BE2C (cell line): Measurements from ENCODE around the gene LRIG1.

Source experiments
- DNase-seq: peaks from one replicate; pipeline ENCODE4 v3.0.0-alpha.2; 2020
- H3K27me3 ChIP-seq: fragments of 250-450 bp; sonication (Bioruptor Pico); 2 replicates; pipeline ENCODE4 v1.5.1; 2020; ENCODE audit warnings: mild to moderate bottlenecking
- H3K36me3 ChIP-seq: fragments of 250-450 bp; sonication (Bioruptor Pico); 2 replicates; pipeline ENCODE4 v1.5.1; 2020; ENCODE audit warnings: mild to moderate bottlenecking
- H3K4me1 ChIP-seq: fragments of 250-450 bp; sonication (Bioruptor Pico); 2 replicates; pipeline ENCODE4 v1.5.1; 2020
- H3K4me3 ChIP-seq: 2 replicates; pipeline ENCODE4 v1.5.1; 2011; ENCODE audit warnings: low read depth, low read length
- H3K9me3 ChIP-seq: fragments of 250-450 bp; sonication (Bioruptor Pico); 2 replicates; pipeline ENCODE4 v1.5.1; 2020
- TF ChIP-seq, protein P1 (sequence below): IDR thresholded peaks from 2 replicates; pipeline ENCODE4 v1.5.1; 2012; ENCODE audit warnings: mild to moderate bottlenecking, low read depth, low read length

LRIG1 gene

DNA sequence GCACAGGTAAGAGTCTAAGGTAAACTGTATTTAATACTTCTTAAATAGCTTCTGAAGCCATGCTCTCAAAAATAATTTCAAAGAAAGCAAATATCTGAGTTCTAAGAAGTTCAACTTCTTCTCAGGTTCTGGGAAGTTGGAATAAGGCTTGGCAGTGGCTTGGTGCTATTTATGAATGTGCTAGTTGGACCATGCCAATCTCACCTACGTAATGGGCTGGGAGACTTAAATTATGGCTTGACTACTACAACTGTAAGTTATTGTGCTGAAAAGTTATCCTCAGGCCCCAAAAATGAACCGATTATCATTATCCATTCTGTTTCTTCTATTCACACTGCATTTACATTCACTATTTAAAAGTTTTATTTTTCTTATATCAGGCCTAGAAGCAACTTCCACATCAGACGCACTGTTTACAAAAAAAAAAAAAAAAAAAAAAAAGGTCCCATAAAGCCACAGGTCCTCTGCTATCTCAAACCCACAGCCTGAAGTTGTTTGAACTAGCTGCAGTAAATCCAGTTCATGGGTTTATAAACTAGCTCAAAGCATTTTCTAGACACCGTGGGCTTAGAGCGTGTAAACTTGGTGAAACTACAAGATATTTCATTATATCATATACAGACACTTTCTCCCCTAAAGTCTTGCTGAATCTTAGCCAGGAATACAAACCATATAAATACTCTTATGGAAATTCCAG, 3.4 kb downstream of the LRIG1 start:
- Histone ChIP-seq H3K9me3 (no peaks in the 10 kb centered on the region), H3K36me3 (no peaks in the 10 kb centered on the region), H3K4me3 (no peak overlapping the region), H3K27me3 (peaks cover 77% of the 10 kb centered on the region), H3K4me1 (no peaks in the 10 kb centered on the region)
- DNase-seq, result no peak
- TF ChIP-seq, protein P1, sequence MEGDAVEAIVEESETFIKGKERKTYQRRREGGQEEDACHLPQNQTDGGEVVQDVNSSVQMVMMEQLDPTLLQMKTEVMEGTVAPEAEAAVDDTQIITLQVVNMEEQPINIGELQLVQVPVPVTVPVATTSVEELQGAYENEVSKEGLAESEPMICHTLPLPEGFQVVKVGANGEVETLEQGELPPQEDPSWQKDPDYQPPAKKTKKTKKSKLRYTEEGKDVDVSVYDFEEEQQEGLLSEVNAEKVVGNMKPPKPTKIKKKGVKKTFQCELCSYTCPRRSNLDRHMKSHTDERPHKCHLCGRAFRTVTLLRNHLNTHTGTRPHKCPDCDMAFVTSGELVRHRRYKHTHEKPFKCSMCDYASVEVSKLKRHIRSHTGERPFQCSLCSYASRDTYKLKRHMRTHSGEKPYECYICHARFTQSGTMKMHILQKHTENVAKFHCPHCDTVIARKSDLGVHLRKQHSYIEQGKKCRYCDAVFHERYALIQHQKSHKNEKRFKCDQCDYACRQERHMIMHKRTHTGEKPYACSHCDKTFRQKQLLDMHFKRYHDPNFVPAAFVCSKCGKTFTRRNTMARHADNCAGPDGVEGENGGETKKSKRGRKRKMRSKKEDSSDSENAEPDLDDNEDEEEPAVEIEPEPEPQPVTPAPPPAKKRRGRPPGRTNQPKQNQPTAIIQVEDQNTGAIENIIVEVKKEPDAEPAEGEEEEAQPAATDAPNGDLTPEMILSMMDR, result no peak

DNA sequence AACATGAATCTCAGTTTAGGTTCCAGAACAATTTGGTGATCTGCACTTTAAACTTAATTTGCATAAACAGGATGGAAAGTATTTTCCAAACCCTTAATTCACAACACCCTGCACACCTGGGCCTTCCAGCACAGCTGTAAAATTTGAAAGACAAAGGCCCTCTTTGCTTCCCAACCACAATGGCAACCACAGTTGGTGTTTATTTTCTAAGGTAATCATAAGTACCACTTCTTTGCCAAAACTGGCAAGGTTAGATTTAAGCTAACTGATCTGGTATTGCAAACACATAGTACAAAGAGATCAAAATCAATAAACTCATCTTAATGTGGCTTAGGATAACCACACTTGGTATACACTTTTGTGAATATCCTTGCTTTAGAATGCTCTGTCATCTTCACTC, 4.1 kb downstream of the LRIG1 start:
- TF ChIP-seq, protein P1, result no peak
- H3K9me3 ChIP-seq, result no peaks in the 10 kb centered on the region
- peaks cover 74% of the 10 kb centered on the region for H3K27me3 ChIP-seq
- no peaks in the 10 kb centered on the region for H3K36me3 ChIP-seq
- H3K4me3 ChIP-seq, result no peak overlapping the region
- no peaks in the 10 kb centered on the region for H3K4me1 ChIP-seq
- DNase-seq, result no peak

DNA sequence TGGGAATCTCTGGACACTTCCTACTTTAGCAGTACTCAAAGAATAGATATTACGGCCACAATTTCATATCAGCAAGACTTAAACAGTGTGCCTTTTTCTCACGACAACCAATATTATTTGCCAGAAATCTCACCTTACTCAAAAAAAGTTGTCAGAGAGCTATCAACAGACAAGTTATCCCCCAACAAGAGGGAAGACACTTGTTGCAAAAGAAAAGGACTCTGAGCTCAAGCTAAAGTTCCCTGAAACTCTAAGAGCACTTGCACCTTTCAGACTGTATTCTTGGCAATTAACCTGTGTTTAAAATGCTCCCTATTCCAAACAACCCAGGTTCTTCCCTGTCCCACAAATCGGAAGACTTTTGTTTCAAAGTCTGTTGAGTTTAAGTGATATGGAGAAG, 4.5 kb downstream of the LRIG1 start:
- TF ChIP-seq, protein P1, result no peak
- H3K4me1 ChIP-seq, result no peaks in the 10 kb centered on the region
- no peak for DNase-seq
- no peaks in the 10 kb centered on the region for H3K36me3 ChIP-seq
- H3K27me3 ChIP-seq, result peaks cover 69% of the 10 kb centered on the region
- no peak overlapping the region for H3K4me3 ChIP-seq
- no peaks in the 10 kb centered on the region for H3K9me3 ChIP-seq

DNA sequence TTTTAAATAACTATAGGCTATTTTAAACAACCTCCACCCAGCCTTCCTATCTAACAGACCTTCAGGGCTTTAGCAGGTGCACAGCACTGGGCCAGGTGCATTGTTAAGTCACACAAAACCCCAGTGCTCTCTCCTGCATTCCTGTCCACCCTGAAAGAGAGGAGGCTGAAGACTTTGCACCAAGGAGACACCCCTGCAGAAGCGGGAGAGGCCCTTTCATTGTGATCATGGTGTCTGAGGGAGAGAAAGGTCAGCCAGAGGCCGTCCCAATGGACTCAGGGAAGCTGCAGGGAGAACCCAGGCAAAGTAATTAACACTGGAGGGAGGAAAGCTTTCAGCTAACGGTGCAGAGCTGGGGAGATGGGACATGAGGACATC, 5.2 kb downstream of the LRIG1 start:
- Histone ChIP-seq H3K27me3 (peaks cover 71% of the 10 kb centered on the region), H3K4me1 (no peaks in the 10 kb centered on the region), H3K9me3 (no peaks in the 10 kb centered on the region), H3K36me3 (no peaks in the 10 kb centered on the region), H3K4me3 (no peak overlapping the region)
- DNase-seq, result no peak
- TF ChIP-seq, protein P1, result no peak

DNA sequence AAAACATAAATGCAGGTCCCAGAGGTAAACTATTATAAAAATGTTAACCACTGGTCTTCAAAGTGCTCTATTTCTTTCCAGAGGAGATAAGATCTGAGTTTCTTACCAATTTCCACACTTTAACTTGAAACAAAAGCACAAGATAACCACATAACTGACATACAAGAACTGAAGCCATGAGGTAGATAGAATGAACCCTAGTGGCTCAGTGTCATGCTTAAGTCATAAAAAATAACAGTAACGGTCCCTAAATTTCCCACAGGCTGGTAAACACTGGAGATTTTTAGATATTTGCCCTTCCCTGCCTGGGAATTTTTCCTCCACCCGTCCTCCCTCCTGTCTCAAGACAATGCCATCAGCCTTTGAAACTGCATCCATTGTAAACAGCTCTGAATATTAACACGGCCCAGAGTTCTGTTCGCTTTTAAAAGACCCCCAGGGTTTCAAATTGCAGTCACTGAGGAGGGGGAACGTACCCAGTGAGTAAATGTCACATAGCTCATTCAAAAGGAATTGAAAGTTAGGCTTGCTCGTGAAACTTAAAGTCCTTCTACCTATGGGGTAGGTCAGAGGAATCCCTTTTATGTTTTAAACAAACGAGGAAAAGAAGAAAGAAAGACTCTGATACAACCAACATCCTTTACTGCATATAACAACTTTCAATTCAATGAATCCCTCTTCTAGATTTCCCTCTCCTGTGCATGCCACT, 5.7 kb downstream of the LRIG1 start:
- DNase-seq, result no peak
- H3K36me3 ChIP-seq, result no peaks in the 10 kb centered on the region
- H3K4me1 ChIP-seq, result no peaks in the 10 kb centered on the region
- TF ChIP-seq, protein P1, result no peak
- H3K27me3 ChIP-seq, result peaks cover 66% of the 10 kb centered on the region
- H3K4me3 ChIP-seq, result no peak overlapping the region
- no peaks in the 10 kb centered on the region for H3K9me3 ChIP-seq

DNA sequence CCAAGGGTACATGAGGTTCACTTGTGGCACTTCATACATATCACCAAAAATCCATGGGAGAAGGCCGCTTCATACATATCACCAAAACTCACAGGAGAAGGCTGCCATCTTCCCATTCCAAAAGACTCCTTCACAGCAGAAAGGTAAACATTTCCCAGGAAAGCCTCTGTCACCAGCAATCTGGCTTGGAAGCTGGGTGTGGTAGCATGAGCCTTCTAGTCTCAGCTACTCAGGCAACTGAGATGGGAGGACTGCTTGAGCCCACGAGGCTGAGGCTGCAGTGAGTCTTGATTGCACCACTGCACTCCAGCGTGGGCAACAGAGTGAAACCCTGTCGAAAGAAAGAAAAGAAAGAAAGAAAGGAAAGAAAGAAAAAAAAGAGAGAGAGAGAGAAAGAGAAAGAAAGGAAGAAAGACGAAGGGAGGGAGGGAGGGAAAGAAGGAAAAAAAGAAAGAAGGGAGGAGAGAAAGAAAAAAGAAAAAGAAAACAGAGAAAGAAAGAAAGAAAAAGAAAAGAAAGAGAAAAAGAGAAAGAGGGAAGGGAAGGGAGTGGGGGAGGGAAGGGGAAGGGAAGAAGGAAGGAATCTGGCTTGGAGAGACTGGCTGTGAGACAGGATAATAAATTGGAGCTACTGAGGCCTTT, 7.2 kb downstream of the LRIG1 start:
- no peaks in the 10 kb centered on the region for H3K9me3 ChIP-seq
- no peak overlapping the region for H3K4me3 ChIP-seq
- TF ChIP-seq, protein P1, result no peak
- H3K27me3 ChIP-seq, result peaks cover 51% of the 10 kb centered on the region
- no peaks in the 10 kb centered on the region for H3K4me1 ChIP-seq
- no peaks in the 10 kb centered on the region for H3K36me3 ChIP-seq
- no peak for DNase-seq
